ENCODE results near the gene PTPRT.

GRCh38 chr20:42887281-42887680 lies 302.4 kb downstream of the PTPRT start:
- no peak for TF ChIP-seq CTCF (IDR thresholded peaks at IDR 0.05)
- no peak for TF ChIP-seq POLR2A (IDR thresholded peaks at IDR 0.05)
